Body of pancreas (tissue), 4 donors: ENCODE measurements around the gene GPX7. TPM values are rescaled to one million over a fixed set of nuclear protein-coding genes. Genes with fewer than 3 reads are reported as not detected.

Experiments
- ATAC-seq: fragments of 150-250 bp; one replicate; pipeline ENCODE4 v1.9.1; 2016
- DNase-seq, 4 donors: peaks; one replicate each; pipeline ENCODE4 v3.0.0-alpha.2; 2019
- H3K27ac ChIP-seq, 4 donors: fragments of 200-600 bp; sonication (generic); 1 replicate in 3 of 4; 2 replicates in 1 of 4; pipeline versions ENCODE4 v1.5.1 to v1.6.1; 2016 to 2019; ENCODE audit warnings: mild to moderate bottlenecking in 1 of 4, mixed read lengths in 1 of 4, moderate library complexity in 1 of 4
- H3K27me3 ChIP-seq, 2 donors: fragments of 200-600 bp; sonication (generic); one replicate each; pipeline ENCODE4 v1.6.0; 2016; ENCODE audit warnings: mild to moderate bottlenecking in 1 of 2
- H3K36me3 ChIP-seq, 2 donors: fragments of 200-600 bp; sonication (generic); replicated peaks in 1 of 2; 2 replicates each; pipeline ENCODE4 v1.5.1; 2016; ENCODE audit warnings: low read depth in 2 of 2; ENCODE audit not compliant: insufficient read depth in 1 of 2
- H3K4me1 ChIP-seq: fragments of 200-600 bp; sonication (generic); one replicate; pipeline ENCODE4 v1.6.0; 2016
- H3K4me3 ChIP-seq, 2 donors: fragments of 200-600 bp; sonication (generic); 1 replicate in 1 of 2; 2 replicates in 1 of 2; pipeline ENCODE4 v1.5.1; 2016 to 2019
- H3K9me3 ChIP-seq, 3 donors: fragments of 200-600 bp; sonication (generic); 1 replicate in 2 of 3; 2 replicates in 1 of 3; pipeline ENCODE4 v1.5.1; 2016
- POLR2A ChIP-seq, 3 donors: fragments of 450-650 bp; IDR thresholded peaks; one replicate each; pipeline ENCODE4 v1.6.1; 2016; ENCODE audit warnings: antibody characterized with exemption in 3 of 3, mild to moderate bottlenecking in 2 of 3
- WGBS, 2 donors: methylation state at CpG; one replicate each; pipeline ENCODE4 v1.1.5; 2017; 5-methylcytosine and 5-hydroxymethylcytosine counted together
- intact Hi-C: fragments of 100-400 bp; cut with DNase I; formaldehyde crosslinking; loops from one replicate; pipeline ENCODE4 v1.15.1; 2023
- total RNA-seq, 2 donors: library from RNA; depleted of rRNA; stranded (reverse); fragments of >200 nt; gene quantifications; one replicate each; pipeline ENCODE4 v1.1.0, GENCODE V29; 2016
- TF ChIP-seq, protein P1 (sequence below), 7 experiments: fragments of 450-650 bp in 4 of 7; fragments of 200-600 bp in 3 of 7; sonication (generic) in 3 of 7; IDR thresholded peaks; one replicate each; pipeline ENCODE4 v1.5.1; 2016 to 2019; ENCODE audit warnings: antibody characterized with exemption in 7 of 7

Gene GPX7
- total RNA-seq, 2 donors from 2014 or later, result 9.6 to 22.1 TPM

- ATAC-seq (no peak), DNase-seq (no peak)
- H3K27me3 ChIP-seq, result no peaks in the 10 kb centered on the region
- intact Hi-C loops, result no loop called here
- H3K4me1 ChIP-seq, result no peaks in the 10 kb centered on the region
- H3K4me3 ChIP-seq, result no peak overlapping the region
- no peak overlapping the region for H3K27ac ChIP-seq
- no peak for TF ChIP-seq POLR2A (IDR thresholded peaks at IDR 0.05)
- TF ChIP-seq, protein P1, sequence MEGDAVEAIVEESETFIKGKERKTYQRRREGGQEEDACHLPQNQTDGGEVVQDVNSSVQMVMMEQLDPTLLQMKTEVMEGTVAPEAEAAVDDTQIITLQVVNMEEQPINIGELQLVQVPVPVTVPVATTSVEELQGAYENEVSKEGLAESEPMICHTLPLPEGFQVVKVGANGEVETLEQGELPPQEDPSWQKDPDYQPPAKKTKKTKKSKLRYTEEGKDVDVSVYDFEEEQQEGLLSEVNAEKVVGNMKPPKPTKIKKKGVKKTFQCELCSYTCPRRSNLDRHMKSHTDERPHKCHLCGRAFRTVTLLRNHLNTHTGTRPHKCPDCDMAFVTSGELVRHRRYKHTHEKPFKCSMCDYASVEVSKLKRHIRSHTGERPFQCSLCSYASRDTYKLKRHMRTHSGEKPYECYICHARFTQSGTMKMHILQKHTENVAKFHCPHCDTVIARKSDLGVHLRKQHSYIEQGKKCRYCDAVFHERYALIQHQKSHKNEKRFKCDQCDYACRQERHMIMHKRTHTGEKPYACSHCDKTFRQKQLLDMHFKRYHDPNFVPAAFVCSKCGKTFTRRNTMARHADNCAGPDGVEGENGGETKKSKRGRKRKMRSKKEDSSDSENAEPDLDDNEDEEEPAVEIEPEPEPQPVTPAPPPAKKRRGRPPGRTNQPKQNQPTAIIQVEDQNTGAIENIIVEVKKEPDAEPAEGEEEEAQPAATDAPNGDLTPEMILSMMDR (IDR thresholded peaks at IDR 0.05), result no peak
- H3K9me3 ChIP-seq, result no peaks in the 10 kb centered on the region
- WGBS, 2 donors, result 91 to 98% methylated on average over 2 of the region's 2 CpGs
- H3K36me3 ChIP-seq, result no peaks in the 10 kb centered on the region
Measured at GRCh38 chr1:52621950-52622349, 19.8 kb downstream of the GPX7 start.

GRCh38 chr1:52623812-52624211, 21.6 kb downstream of the GPX7 start:
- WGBS, 2 donors, result 83 to 87% methylated on average over 3 of the region's 3 CpGs
- TF ChIP-seq, protein P1 (IDR thresholded peaks at IDR 0.05), result no peak
- no peak for TF ChIP-seq POLR2A (IDR thresholded peaks at IDR 0.05)
- H3K27ac ChIP-seq, result no peak overlapping the region

DNA sequence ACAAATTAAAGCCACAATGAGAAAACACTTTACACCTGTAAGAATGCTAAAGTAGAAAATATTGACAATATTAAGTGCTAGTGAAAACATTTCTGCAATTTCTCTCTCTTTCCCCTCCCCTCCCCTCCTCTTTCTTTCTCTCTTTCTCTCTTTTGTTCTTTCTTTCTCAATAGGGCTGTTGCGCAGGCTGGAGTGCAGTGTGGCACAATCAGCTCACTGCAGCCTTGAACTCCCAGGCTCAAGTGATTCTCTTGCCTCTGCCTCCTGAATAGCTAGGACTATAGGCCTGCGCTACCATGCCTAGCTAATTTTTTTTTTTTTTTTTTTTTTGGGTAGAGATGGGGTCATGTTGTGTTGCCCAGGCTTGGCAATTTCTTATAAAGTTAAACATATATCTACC, 24.9 kb downstream of the GPX7 start:
- H3K27me3 ChIP-seq, result no peaks in the 10 kb centered on the region
- no peak for ATAC-seq
- no peaks in the 10 kb centered on the region for H3K36me3 ChIP-seq
- no peak for DNase-seq
- no peak overlapping the region for H3K27ac ChIP-seq
- WGBS, 2 donors, result 94 to 95% methylated on average over 2 of the region's 2 CpGs
- no peaks in the 10 kb centered on the region for H3K4me1 ChIP-seq
- TF ChIP-seq, protein P1 (IDR thresholded peaks at IDR 0.05), result no peak
- TF ChIP-seq POLR2A (IDR thresholded peaks at IDR 0.05), result no peak
- intact Hi-C loops, result no loop called here
- H3K4me3 ChIP-seq, result no peak overlapping the region
- no peaks in the 10 kb centered on the region for H3K9me3 ChIP-seq

More at GRCh38 chr1:52623812-52624211, 21.6 kb downstream of the GPX7 start:
- ATAC-seq (no peak), DNase-seq (no peak)
- Histone ChIP-seq H3K27me3 (no peaks in the 10 kb centered on the region), H3K4me1 (no peaks in the 10 kb centered on the region), H3K4me3 (no peak overlapping the region), H3K9me3 (no peaks in the 10 kb centered on the region), H3K36me3 (no peaks in the 10 kb centered on the region)
- intact Hi-C loops, result no loop called here

DNA sequence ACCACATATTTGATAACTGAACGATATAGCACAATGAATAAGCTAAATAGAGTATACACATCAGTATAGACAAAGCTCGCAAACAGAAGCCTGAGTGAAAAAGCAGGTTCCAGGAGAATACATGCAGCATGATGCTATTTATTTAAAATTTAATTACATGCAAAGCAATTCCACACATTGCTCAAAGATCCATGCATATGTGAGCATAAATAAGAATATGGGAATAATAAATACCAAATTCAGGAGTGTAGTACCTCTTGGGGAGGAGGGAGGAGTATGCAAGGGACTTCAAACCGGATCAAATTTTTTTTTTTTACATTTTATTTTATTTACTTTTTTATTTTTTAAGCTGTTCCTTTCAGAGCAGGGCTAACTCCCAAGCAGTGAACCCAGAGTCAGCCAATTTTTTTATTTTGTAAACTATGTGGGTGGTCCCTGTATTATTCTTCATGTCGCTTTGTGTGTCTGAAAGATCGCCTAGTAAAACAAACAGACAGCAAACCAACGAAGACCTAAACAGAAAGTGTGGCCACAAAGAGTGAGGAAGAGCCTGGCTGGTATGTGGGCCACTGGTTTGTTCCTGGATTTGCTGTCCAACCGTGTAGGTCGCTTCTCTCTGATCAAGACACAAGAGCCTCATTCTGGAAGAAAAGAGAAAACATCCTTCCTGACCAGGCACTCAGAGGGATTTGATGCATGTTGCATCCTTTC, 26.6 kb downstream of the GPX7 start:
- DNase-seq (no peak), ATAC-seq (no peak)
- no peaks in the 10 kb centered on the region for H3K36me3 ChIP-seq
- no peak overlapping the region for H3K27ac ChIP-seq
- no peaks in the 10 kb centered on the region for H3K9me3 ChIP-seq
- TF ChIP-seq, protein P1 (IDR thresholded peaks at IDR 0.05), result no peak
- no peak for TF ChIP-seq POLR2A (IDR thresholded peaks at IDR 0.05)
- H3K27me3 ChIP-seq, result no peaks in the 10 kb centered on the region
- 66 to 67% methylated on average over 8 of the region's 8 CpGs for WGBS, 2 donors
- H3K4me1 ChIP-seq, result peaks cover 11% of the 10 kb centered on the region
- no peak overlapping the region for H3K4me3 ChIP-seq
- intact Hi-C loops, result no loop called here

DNA sequence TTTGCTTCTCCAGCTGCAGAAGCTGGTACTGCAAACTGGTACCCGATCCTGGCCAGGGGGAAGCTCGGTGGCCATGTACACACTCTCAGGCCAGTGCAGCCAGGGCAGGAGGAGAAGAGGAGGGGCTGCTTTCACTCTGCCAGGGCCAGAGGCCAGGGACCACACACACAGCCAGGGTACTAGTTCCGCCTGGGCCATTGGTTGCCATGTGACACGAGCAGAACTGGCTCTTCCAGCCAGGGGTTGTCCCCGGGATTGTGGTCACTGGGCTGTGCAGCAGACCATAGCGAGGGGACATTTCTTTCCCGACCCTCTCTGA, 27.1 kb downstream of the GPX7 start:
- Histone ChIP-seq H3K27me3 (no peaks in the 10 kb centered on the region), H3K36me3 (no peaks in the 10 kb centered on the region), H3K9me3 (no peaks in the 10 kb centered on the region), H3K27ac (no peak overlapping the region), H3K4me3 (no peak overlapping the region), H3K4me1 (peaks cover 11% of the 10 kb centered on the region)
- peak in 1 of 4 donors; percentile 13 for DNase-seq
- no peak for TF ChIP-seq POLR2A (IDR thresholded peaks at IDR 0.05)
- TF ChIP-seq, protein P1 (IDR thresholded peaks at IDR 0.05), result no peak
- 33 to 46% methylated on average over 1 to 7 of the region's 7 CpGs for WGBS, 2 donors
- no peak for ATAC-seq
- intact Hi-C loops, result no loop called here
